IMR-90 (cell line): ENCODE data around the gene SLC66A3. TPM values are rescaled to one million over a fixed set of nuclear protein-coding genes. Genes with fewer than 3 reads are reported as not detected.

ENCODE experiments used
- ATAC-seq: fragments of 200-7000 bp; cut with Tn5 transposase; 2 replicates; pipeline ENCODE4 v1.9.1; 2020; ENCODE audit warnings: low read depth, mild to moderate bottlenecking, moderate library complexity
- BruUV-seq: library from RNA; stranded (reverse); fragments of 400-500 nt; replicated peaks from 2 replicates; lab custom pipeline; 2021; lab: Mats Ljungman, UMichigan
- CTCF ChIA-PET: fragments of 300-600 bp; formaldehyde crosslinking; extraction: SDS; loops from one replicate; lab custom pipeline; 2021; ENCODE audit warnings: antibody characterized with exemption; lab: Yijun Ruan, JAX
- POLR2A ChIA-PET: fragments of 300-600 bp; sonication (Branson Sonifier 250); formaldehyde crosslinking; loops from one replicate; lab custom pipeline; 2022; ENCODE audit warnings: antibody characterized with exemption; ENCODE audit not compliant: unreplicated experiment; lab: Charles Lee
- DNase-seq: peaks from one replicate; pipeline ENCODE4 v3.0.0; 2013
- H2AFZ ChIP-seq: replicated peaks from 2 replicates; pipeline ENCODE3; 2013; ENCODE audit warnings: low read length, mild to moderate bottlenecking; ENCODE audit not compliant: poor library complexity
- H2AK5ac ChIP-seq: 2 replicates; pipeline ENCODE4 v1.6.1; 2013; ENCODE audit warnings: low read depth, low read length, inconsistent platforms
- H2AK9ac ChIP-seq: replicated peaks from 2 replicates; pipeline ENCODE3; 2013; ENCODE audit warnings: mild to moderate bottlenecking, low read depth, low read length, moderate library complexity; ENCODE audit not compliant: poor library complexity
- H2BK120ac ChIP-seq: 2 replicates; pipeline ENCODE4 v1.6.1; 2013; ENCODE audit warnings: low read depth, low read length, inconsistent platforms
- H2BK15ac ChIP-seq: 3 replicates; pipeline ENCODE4 v1.6.1; 2013; ENCODE audit warnings: low read depth, low read length, inconsistent platforms
- H2BK20ac ChIP-seq: 2 replicates; pipeline ENCODE4 v1.6.1; 2013; ENCODE audit warnings: low read depth, mild to moderate bottlenecking, inconsistent platforms, low read length, moderate library complexity
- H2BK5ac ChIP-seq: 2 replicates; pipeline ENCODE4 v1.6.1; 2013; ENCODE audit warnings: mild to moderate bottlenecking, low read depth, low read length, inconsistent platforms; ENCODE audit not compliant: poor library complexity, severe bottlenecking
- H3K14ac ChIP-seq: replicated peaks from 2 replicates; pipeline ENCODE4 v1.6.1; 2013; ENCODE audit warnings: low read depth, low read length, inconsistent platforms
- H3K18ac ChIP-seq: 2 replicates; pipeline ENCODE4 v1.6.1; 2013; ENCODE audit warnings: low read depth, low read length, control low read depth
- H3K23ac ChIP-seq: 2 replicates; pipeline ENCODE4 v1.6.1; 2013; ENCODE audit warnings: low read depth, low read length, inconsistent platforms
- H3K27ac ChIP-seq: 2 replicates; pipeline ENCODE4 v1.5.1; 2013; ENCODE audit warnings: mild to moderate bottlenecking, control low read depth, low read length; ENCODE audit not compliant: insufficient read depth
- H3K27me3 ChIP-seq: 2 replicates; pipeline ENCODE4 v1.6.1; 2013; ENCODE audit warnings: low read length; ENCODE audit not compliant: control insufficient read depth, insufficient read depth
- H3K36me3 ChIP-seq: 2 replicates; pipeline ENCODE4 v1.6.1; 2013; ENCODE audit warnings: low read length, mixed read lengths; ENCODE audit not compliant: control insufficient read depth, insufficient read depth
- H3K4ac ChIP-seq: 2 replicates; pipeline ENCODE4 v1.6.1; 2013; ENCODE audit warnings: low read depth, low read length, inconsistent platforms
- H3K4me1 ChIP-seq: 2 replicates; pipeline ENCODE4 v1.6.1; 2013; ENCODE audit warnings: low read length, mixed read lengths; ENCODE audit not compliant: control insufficient read depth, insufficient read depth
- H3K4me2 ChIP-seq: 2 replicates; pipeline ENCODE4 v1.6.1; 2013; ENCODE audit warnings: low read depth, mild to moderate bottlenecking, control low read depth, low read length, moderate library complexity
- H3K4me3 ChIP-seq: 2 replicates; pipeline ENCODE4 v1.5.1; 2013; ENCODE audit warnings: low read depth, mild to moderate bottlenecking, control low read depth, low read length, moderate library complexity; ENCODE audit not compliant: insufficient read depth
- H3K56ac ChIP-seq: 2 replicates; pipeline ENCODE4 v1.6.1; 2013; ENCODE audit warnings: low read length, inconsistent platforms; ENCODE audit not compliant: insufficient read depth; ENCODE audit errors: extremely low read depth
- H3K79me1 ChIP-seq, 2 experiments: 2 replicates each; pipeline ENCODE4 v1.6.1; 2013; ENCODE audit warnings: low read length in 2 of 2, inconsistent platforms in 1 of 2, low read depth in 1 of 2
- H3K9ac ChIP-seq: 2 replicates; pipeline ENCODE4 v1.6.1; 2013; ENCODE audit warnings: low read depth, low read length, control low read depth
- H3K9me1 ChIP-seq: 2 replicates; pipeline ENCODE4 v1.6.1; 2013; ENCODE audit warnings: low read length, inconsistent platforms; ENCODE audit not compliant: insufficient read depth
- H3K9me3 ChIP-seq: 2 replicates; pipeline ENCODE4 v1.6.1; 2013; ENCODE audit warnings: low read length; ENCODE audit not compliant: control insufficient read depth, insufficient read depth
- H4K20me1 ChIP-seq: 2 replicates; pipeline ENCODE4 v1.6.1; 2013; ENCODE audit warnings: low read length, inconsistent platforms; ENCODE audit not compliant: insufficient read depth
- H4K5ac ChIP-seq: 2 replicates; pipeline ENCODE4 v1.6.1; 2013; ENCODE audit warnings: mild to moderate bottlenecking, low read depth, low read length, control low read depth
- H4K8ac ChIP-seq, 2 experiments: 2 replicates each; pipeline ENCODE4 v1.6.1; 2013; ENCODE audit warnings: low read depth in 2 of 2, low read length in 2 of 2, control low read depth in 1 of 2, inconsistent platforms in 1 of 2
- H4K91ac ChIP-seq: 2 replicates; pipeline ENCODE4 v1.6.1; 2013; ENCODE audit warnings: low read depth, low read length, inconsistent platforms; ENCODE audit not compliant: insufficient read depth
- BHLHE40 ChIP-seq: fragments of 150-350 bp; IDR thresholded peaks from 2 replicates; pipeline ENCODE4 v1.6.1; 2016; ENCODE audit warnings: mild to moderate bottlenecking, low read depth, low read length
- CEBPB ChIP-seq: IDR thresholded peaks from 2 replicates; pipeline ENCODE4 v1.6.1; 2012; ENCODE audit warnings: low read depth, low read length, improper control_type of control experiment
- CHD1 ChIP-seq: IDR thresholded peaks from 2 replicates; pipeline ENCODE4 v1.6.1; 2012; ENCODE audit warnings: low read depth, low read length, improper control_type of control experiment
- CTCF ChIP-seq: conservative IDR thresholded peaks from 2 replicates; pipeline ENCODE4 v1.5.1; 2012; ENCODE audit warnings: mild to moderate bottlenecking, low read depth, low read length, improper control_type of control experiment
- ELK1 ChIP-seq: fragments of 150-350 bp; IDR thresholded peaks from 2 replicates; pipeline ENCODE4 v1.6.1; 2016; ENCODE audit warnings: low read depth, mild to moderate bottlenecking, low read length, moderate library complexity, borderline replicate concordance
- MAFK ChIP-seq: IDR thresholded peaks from 2 replicates; pipeline ENCODE4 v1.6.1; 2012; ENCODE audit warnings: low read depth, low read length, improper control_type of control experiment
- MAZ ChIP-seq: IDR thresholded peaks from 2 replicates; pipeline ENCODE4 v1.6.1; 2012; ENCODE audit warnings: low read depth, mild to moderate bottlenecking, low read length, improper control_type of control experiment, moderate library complexity, borderline replicate concordance
- MXI1 ChIP-seq: IDR thresholded peaks from 2 replicates; pipeline ENCODE4 v1.6.1; 2012; ENCODE audit warnings: low read depth, mild to moderate bottlenecking, low read length, moderate library complexity, borderline replicate concordance
- NFE2L2 ChIP-seq: fragments of 150-350 bp; IDR thresholded peaks from 2 replicates; pipeline ENCODE4 v1.6.1; 2016; ENCODE audit warnings: low read depth, mild to moderate bottlenecking, low read length
- POLR2A ChIP-seq: IDR thresholded peaks from 2 replicates; pipeline ENCODE4 v1.6.1; 2012; ENCODE audit warnings: mild to moderate bottlenecking, low read depth, low read length
- RAD21 ChIP-seq: IDR thresholded peaks from 2 replicates; pipeline ENCODE4 v1.6.1; 2012; ENCODE audit warnings: low read length, improper control_type of control experiment
- RCOR1 ChIP-seq: IDR thresholded peaks from 2 replicates; pipeline ENCODE4 v1.6.1; 2012; ENCODE audit warnings: mild to moderate bottlenecking, low read length, improper control_type of control experiment; ENCODE audit not compliant: insufficient replicate concordance
- RFX5 ChIP-seq: IDR thresholded peaks from 2 replicates; pipeline ENCODE4 v1.8.0; 2012; ENCODE audit warnings: low read depth, mild to moderate bottlenecking, low read length, moderate library complexity
- SMC3 ChIP-seq: fragments of 150-350 bp; IDR thresholded peaks from 2 replicates; pipeline ENCODE4 v1.6.1; 2016; ENCODE audit warnings: low read depth, mild to moderate bottlenecking, antibody characterized with exemption, low read length, moderate library complexity
- USF2 ChIP-seq: fragments of 150-350 bp; IDR thresholded peaks from 2 replicates; pipeline ENCODE4 v1.6.1; 2017; ENCODE audit warnings: mild to moderate bottlenecking, antibody characterized with exemption, low read length, low read depth
- WGBS, 2 experiments: methylation state at CpG; one replicate each; pipeline versions ENCODE4 v1.1.5 to v1.1.7; 2013; ENCODE audit warnings: missing lambda C conversion rate in 2 of 2; ENCODE audit not compliant: insufficient read length in 1 of 2; ENCODE audit errors: extremely low coverage in 2 of 2; 5-methylcytosine and 5-hydroxymethylcytosine counted together
- dilution Hi-C: fragments of 300-500 bp; cut with HindIII; formaldehyde crosslinking; loops from one replicate; pipeline ENCODE4 v1.14.3; 2018; ENCODE audit warnings: low sequenced_read_pairs; ENCODE audit not compliant: unreplicated experiment
- in situ Hi-C: fragments of 300-500 bp; cut with MboI; formaldehyde crosslinking; loops from 3 replicates; pipeline ENCODE4 v1.14.3; 2019; ENCODE audit warnings: low sequenced_read_pairs, inconsistent platforms, mixed read lengths
- intact Hi-C: fragments of 100-400 bp; cut with micrococcal nuclease; formaldehyde crosslinking; loops from 2 replicates; pipeline ENCODE4 v1.10.0; 2022
- polyA plus RNA-seq, 3 experiments: library from polyadenylated mRNA; depleted of rRNA; stranded (reverse); fragments of >200 nt; gene quantifications; 2 replicates each; pipeline ENCODE4 v1.2.3, GENCODE V29; 2012; ENCODE audit warnings: low replicate concordance in 1 of 3
- total RNA-seq: library from RNA; depleted of rRNA; stranded (reverse); fragments of >200 nt; gene quantifications from 2 replicates; pipeline ENCODE4 v1.2.3, GENCODE V29; 2012

The SLC66A3 gene
- total and polyA plus RNA-seq, 2 of the 4 experiments (the other 2 are of a cell fraction) = 18.1 to 25.2 TPM

- peak overlapping the region; percentile 98 for H3K23ac ChIP-seq
- H3K4me2 ChIP-seq = peak overlapping the region; percentile 80
- peaks cover 5% of the 10 kb centered on the region; the same call in 1 of the 2 replicates for H3K4me1 ChIP-seq
- H3K4ac ChIP-seq = peak overlapping the region; percentile 98
- peak overlapping the region; percentile 70; the same call in 1 of the 3 replicates for H2BK15ac ChIP-seq
- ChIA-PET CTCF (no interaction called here), POLR2A (interaction anchor here (0.6 kb wide), 1 partner anchor 9 kb away, joined by 3 read pairs; no protein-coding TSS in a partner anchor)
- intact Hi-C loops (no loop called here), in situ Hi-C loops (loop anchor here (5.0 kb wide), 1 partner anchor 427 kb away; no protein-coding TSS in a partner anchor), dilution Hi-C loops (no loop called here)
- H3K18ac ChIP-seq = peak overlapping the region; percentile 47
- H3K9me3 ChIP-seq = no peaks in the 10 kb centered on the region
- peak overlapping the region; percentile 57 for H2AK5ac ChIP-seq
- H4K5ac ChIP-seq = peak overlapping the region; percentile 48
- H3K9me1 ChIP-seq = peaks cover 4% of the 10 kb centered on the region
- H3K14ac ChIP-seq = peak overlapping the region; percentile 99
- ATAC-seq (peak; percentile 90), DNase-seq (peak; percentile 93)
- peak overlapping the region; percentile 99 to 100 for H4K8ac ChIP-seq
- no CpG with 5 or more reads among the region's 49 CpGs for WGBS, 2 experiments
- peak overlapping the region; percentile 39 for H2BK5ac ChIP-seq
- H2AK9ac ChIP-seq = peak overlapping the region; percentile 94
- H4K91ac ChIP-seq = peak overlapping the region; percentile 97
- H3K4me3 ChIP-seq = peak overlapping the region; percentile 45
- H4K20me1 ChIP-seq = no peaks in the 10 kb centered on the region
- no TSS peak for BruUV-seq
- H3K27me3 ChIP-seq = peaks cover 2% of the 10 kb centered on the region; the same call in 1 of the 2 replicates
- peak overlapping the region; percentile 90; the same call in 1 of the 2 replicates for H3K56ac ChIP-seq
- H3K9ac ChIP-seq = peak overlapping the region; percentile 71
- no peaks in the 10 kb centered on the region for H3K36me3 ChIP-seq
- H3K27ac ChIP-seq = peak overlapping the region; percentile 69
- peaks cover 0 to 6% of the 10 kb centered on the region in 2 experiments; a peak in 2 of 4 replicates for H3K79me1 ChIP-seq
- H2BK20ac ChIP-seq = peak overlapping the region; percentile 40; the same call in 1 of the 2 replicates
- peak overlapping the region; percentile 87 for H2BK120ac ChIP-seq
- H2AFZ ChIP-seq = peak overlapping the region; percentile 97
- no peak for TF ChIP-seq USF2
- no peak for TF ChIP-seq MAFK
- no peak for TF ChIP-seq RCOR1
- TF ChIP-seq BHLHE40 = no peak
- no peak for TF ChIP-seq CEBPB
- TF ChIP-seq MAZ = peak; percentile 79; the same call in 1 of the 2 replicates
- no peak for TF ChIP-seq ELK1
- no peak for TF ChIP-seq NFE2L2
- 0 out of 2 replicates have a peak, but pooled peaks have one; percentile 25 for TF ChIP-seq MXI1
- TF ChIP-seq CHD1 = no peak
- no peak for TF ChIP-seq CTCF
- TF ChIP-seq POLR2A = peak; percentile 35; the same call in 1 of the 2 replicates
- no peak for TF ChIP-seq RAD21
- TF ChIP-seq RFX5 = no peak
- TF ChIP-seq SMC3 = no peak
These were observed 315 bp upstream of the SLC66A3 start for GRCh38 chr2:11154923-11155380.
